RWPE2 (cell line): ENCODE measurements around the gene SPCS1.

Experiments used
- ATAC-seq: fragments of 200-7000 bp; cut with Tn5 transposase; 3 replicates; pipeline ENCODE4 v1.9.1; 2021; ENCODE audit warnings: low read depth
- DNase-seq: peaks from one replicate; pipeline ENCODE4 v3.0.0-alpha.2; 2020; ENCODE audit warnings: low spot score
- H3K27ac ChIP-seq: fragments of 450-650 bp; 2 replicates; pipeline ENCODE4 v1.5.1; 2017; ENCODE audit warnings: mild to moderate bottlenecking; ENCODE audit not compliant: poor library complexity, severe bottlenecking
- H3K27me3 ChIP-seq: fragments of 250-450 bp; sonication (Bioruptor Pico); 2 replicates; pipeline ENCODE4 v1.5.1; 2021; ENCODE audit warnings: mild to moderate bottlenecking, moderate library complexity; ENCODE audit not compliant: insufficient read depth, poor library complexity, severe bottlenecking
- H3K36me3 ChIP-seq: fragments of 250-450 bp; sonication (Bioruptor Pico); 2 replicates; pipeline ENCODE4 v1.5.1; 2020; ENCODE audit warnings: low read depth, mild to moderate bottlenecking, moderate library complexity
- H3K4me1 ChIP-seq: fragments of 250-450 bp; sonication (Bioruptor Pico); 2 replicates; pipeline ENCODE4 v1.5.1; 2021; ENCODE audit warnings: mild to moderate bottlenecking, moderate library complexity; ENCODE audit not compliant: insufficient read depth, poor library complexity, severe bottlenecking
- H3K4me3 ChIP-seq: fragments of 250-450 bp; sonication (Bioruptor Pico); 2 replicates; pipeline ENCODE4 v1.5.1; 2021; ENCODE audit warnings: mild to moderate bottlenecking, moderate library complexity; ENCODE audit not compliant: severe bottlenecking
- H3K9me3 ChIP-seq: fragments of 250-450 bp; sonication (Bioruptor Pico); 2 replicates; pipeline ENCODE4 v1.5.1; 2021; ENCODE audit warnings: mild to moderate bottlenecking, moderate library complexity; ENCODE audit not compliant: severe bottlenecking
- TF ChIP-seq, protein P1 (sequence below): fragments of 450-650 bp; IDR thresholded peaks from one replicate; pipeline ENCODE4 v1.5.1; 2017; ENCODE audit warnings: mild to moderate bottlenecking, moderate library complexity; ENCODE audit not compliant: poor library complexity, severe bottlenecking

SPCS1 gene

DNA sequence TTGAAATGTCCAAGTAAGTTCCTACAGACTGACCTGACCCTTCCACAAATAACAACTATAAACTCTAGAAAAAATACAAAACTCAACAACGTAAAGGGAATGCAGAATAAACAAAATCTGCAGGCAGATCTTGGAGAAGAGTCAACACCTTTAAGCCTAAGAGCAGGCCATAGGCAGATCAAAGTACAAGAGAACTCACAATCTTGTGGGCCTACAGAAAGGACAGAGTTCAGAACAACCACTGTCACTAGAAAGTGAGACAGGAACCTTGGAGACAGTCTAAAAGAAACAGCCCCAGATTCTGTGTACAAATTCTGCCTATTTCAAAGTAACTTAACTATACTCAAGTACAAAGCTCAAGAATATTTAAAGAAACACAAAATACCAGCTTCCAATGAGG is 33.8 kb downstream of the SPCS1 start:
- ATAC-seq (no peak), DNase-seq (no peak)
- no peaks in the 10 kb centered on the region for H3K9me3 ChIP-seq
- TF ChIP-seq, protein P1, sequence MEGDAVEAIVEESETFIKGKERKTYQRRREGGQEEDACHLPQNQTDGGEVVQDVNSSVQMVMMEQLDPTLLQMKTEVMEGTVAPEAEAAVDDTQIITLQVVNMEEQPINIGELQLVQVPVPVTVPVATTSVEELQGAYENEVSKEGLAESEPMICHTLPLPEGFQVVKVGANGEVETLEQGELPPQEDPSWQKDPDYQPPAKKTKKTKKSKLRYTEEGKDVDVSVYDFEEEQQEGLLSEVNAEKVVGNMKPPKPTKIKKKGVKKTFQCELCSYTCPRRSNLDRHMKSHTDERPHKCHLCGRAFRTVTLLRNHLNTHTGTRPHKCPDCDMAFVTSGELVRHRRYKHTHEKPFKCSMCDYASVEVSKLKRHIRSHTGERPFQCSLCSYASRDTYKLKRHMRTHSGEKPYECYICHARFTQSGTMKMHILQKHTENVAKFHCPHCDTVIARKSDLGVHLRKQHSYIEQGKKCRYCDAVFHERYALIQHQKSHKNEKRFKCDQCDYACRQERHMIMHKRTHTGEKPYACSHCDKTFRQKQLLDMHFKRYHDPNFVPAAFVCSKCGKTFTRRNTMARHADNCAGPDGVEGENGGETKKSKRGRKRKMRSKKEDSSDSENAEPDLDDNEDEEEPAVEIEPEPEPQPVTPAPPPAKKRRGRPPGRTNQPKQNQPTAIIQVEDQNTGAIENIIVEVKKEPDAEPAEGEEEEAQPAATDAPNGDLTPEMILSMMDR = no peak
- H3K4me1 ChIP-seq = no peaks in the 10 kb centered on the region
- H3K27me3 ChIP-seq = no peaks in the 10 kb centered on the region
- no peak overlapping the region for H3K4me3 ChIP-seq
- no peak overlapping the region for H3K27ac ChIP-seq
- peaks cover 89% of the 10 kb centered on the region for H3K36me3 ChIP-seq

DNA sequence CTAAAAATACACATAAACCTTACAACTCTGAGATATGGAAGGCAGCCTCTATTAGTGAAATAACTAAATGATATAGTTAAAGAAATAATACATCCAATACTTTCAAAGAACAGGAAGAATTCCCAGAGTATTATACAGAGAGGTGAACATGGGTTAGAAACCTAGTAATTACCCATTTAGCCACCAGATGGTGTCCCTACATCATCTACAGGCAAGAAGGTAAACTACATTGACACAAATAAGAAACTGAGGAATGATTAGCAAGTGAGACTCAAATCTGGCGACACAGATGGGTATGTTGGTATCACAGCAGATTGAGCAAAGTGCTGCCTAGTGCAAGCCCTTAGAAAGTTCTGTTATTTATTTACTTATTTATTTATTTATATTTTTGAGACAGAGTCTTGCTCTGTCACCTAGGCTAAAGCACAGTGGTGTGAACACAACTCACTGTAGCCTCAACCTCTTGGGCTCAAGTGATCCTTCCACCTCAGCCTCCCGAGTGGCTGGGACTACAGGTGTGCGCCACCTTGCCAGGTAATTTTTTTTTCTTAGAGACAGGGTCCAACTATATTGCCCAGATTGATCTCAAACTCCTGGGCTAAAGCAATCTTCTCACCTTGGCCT is 36.6 kb downstream of the SPCS1 start:
- H3K36me3 ChIP-seq = peaks cover 86% of the 10 kb centered on the region
- peak; percentile 58; the same call in 2 of the 3 replicates for ATAC-seq
- no peaks in the 10 kb centered on the region for H3K9me3 ChIP-seq
- H3K4me1 ChIP-seq = no peaks in the 10 kb centered on the region
- H3K27ac ChIP-seq = no peak overlapping the region
- H3K27me3 ChIP-seq = no peaks in the 10 kb centered on the region
- DNase-seq = no peak
- no peak overlapping the region for H3K4me3 ChIP-seq
- TF ChIP-seq, protein P1 = peak; percentile 74

- Histone ChIP-seq H3K4me3 (no peak overlapping the region), H3K27ac (no peak overlapping the region), H3K4me1 (no peaks in the 10 kb centered on the region), H3K27me3 (no peaks in the 10 kb centered on the region), H3K9me3 (no peaks in the 10 kb centered on the region), H3K36me3 (peaks cover 89% of the 10 kb centered on the region)
- no peak for ATAC-seq
- DNase-seq = no peak
- TF ChIP-seq, protein P1 = no peak
Observed at GRCh38 chr3:52743152-52743551, 37.2 kb downstream of the SPCS1 start.

GRCh38 chr3:52743721-52744120 is 37.8 kb downstream of the SPCS1 start:
- no peak overlapping the region for H3K4me3 ChIP-seq
- no peaks in the 10 kb centered on the region for H3K9me3 ChIP-seq
- H3K27me3 ChIP-seq = no peaks in the 10 kb centered on the region
- TF ChIP-seq, protein P1 = no peak
- no peak overlapping the region for H3K27ac ChIP-seq
- DNase-seq (no peak), ATAC-seq (no peak)
- H3K36me3 ChIP-seq = peaks cover 90% of the 10 kb centered on the region
- no peaks in the 10 kb centered on the region for H3K4me1 ChIP-seq

DNA sequence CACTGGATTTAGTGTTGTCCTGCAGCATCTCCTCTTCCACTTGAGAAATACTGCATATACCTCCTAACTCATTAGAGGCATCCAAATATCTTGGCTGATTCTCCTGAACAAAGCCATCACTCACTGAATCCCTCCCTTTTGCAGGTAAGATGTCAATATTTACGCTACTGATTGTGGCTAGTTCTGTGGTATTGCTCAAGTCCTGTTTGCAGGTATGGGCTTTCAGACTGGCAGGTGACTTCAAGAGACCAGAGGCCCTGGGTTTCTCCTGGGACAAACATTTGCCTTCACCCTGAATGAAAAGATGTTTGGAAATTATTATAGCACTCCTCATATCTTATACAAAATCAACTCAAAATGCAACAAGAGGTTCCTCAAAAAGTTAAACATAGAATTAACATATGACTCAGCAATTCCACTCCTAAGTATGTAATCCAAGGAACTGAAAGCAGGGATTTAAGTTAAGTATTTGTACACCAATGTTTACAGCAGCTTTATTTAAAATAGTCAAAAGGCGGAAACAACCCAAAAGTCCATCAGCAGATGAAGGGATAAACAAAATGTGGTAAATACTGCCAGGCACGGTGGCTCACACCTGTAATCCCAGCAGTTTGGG is 46.2 kb downstream of the SPCS1 start:
- Histone ChIP-seq H3K9me3 (no peaks in the 10 kb centered on the region), H3K4me3 (no peak overlapping the region), H3K27me3 (no peaks in the 10 kb centered on the region), H3K27ac (no peak overlapping the region), H3K4me1 (no peaks in the 10 kb centered on the region), H3K36me3 (peaks cover 67% of the 10 kb centered on the region)
- TF ChIP-seq, protein P1 = no peak
- no peak for DNase-seq
- no peak for ATAC-seq
